HCT116 (cell line): ENCODE data around the gene PLCG2. TPM values are rescaled to one million over a fixed set of nuclear protein-coding genes. Genes with fewer than 3 reads are reported as not detected.

Experiments used
- ATAC-seq: fragments of 200-7000 bp; cut with Tn5 transposase; 2 replicates; pipeline ENCODE4 v1.9.1; 2020; ENCODE audit warnings: mild to moderate bottlenecking, moderate library complexity
- BruUV-seq: library from RNA; stranded (reverse); fragments of 400-500 nt; replicated peaks from 2 replicates; lab custom pipeline; 2021; lab: Mats Ljungman, UMichigan
- CTCF ChIA-PET: fragments of 300-600 bp; sonication (Branson Sonifier 250); formaldehyde crosslinking; loops from one replicate; lab custom pipeline; 2021; ENCODE audit warnings: antibody characterized with exemption; lab: Charles Lee
- POLR2A ChIA-PET: fragments of 300-600, 350-600 bp; sonication (Branson Sonifier 250); formaldehyde crosslinking; loops from one replicate; lab custom pipeline; 2021; ENCODE audit warnings: antibody characterized with exemption; lab: Charles Lee
- RAD21 ChIA-PET, 2 experiments: fragments of 300-600 bp; sonication (Branson Sonifier 250); formaldehyde crosslinking; loops; one replicate each; lab custom pipeline; 2023; ENCODE audit warnings: low total read pairs in 2 of 2; ENCODE audit not compliant: uncharacterized antibody in 2 of 2, unreplicated experiment in 2 of 2, low non-redundant PET in 1 of 2; lab: Charles Lee
- DNase-seq: peaks from one replicate; pipeline ENCODE4 v3.0.0-alpha.2; 2010; ENCODE audit warnings: low read depth, low spot score
- H2AFZ ChIP-seq: fragments of 200-600 bp; shearing (Covaris generic), sonication (generic); 2 replicates; pipeline ENCODE4 v1.6.1; 2017; ENCODE audit warnings: low read depth, mixed run types, mixed read lengths, antibody characterized with exemption, low read length; ENCODE audit not compliant: poor library complexity, severe bottlenecking
- H3K27ac ChIP-seq: 2 replicates; pipeline ENCODE4 v1.5.1; 2012; ENCODE audit warnings: low read depth, low read length
- H3K27me3 ChIP-seq: fragments of 200-600 bp; sonication (generic); 2 replicates; pipeline ENCODE4 v1.6.1; 2016; ENCODE audit warnings: mixed run types, low read length, mixed read lengths; ENCODE audit not compliant: insufficient read depth
- H3K36me3 ChIP-seq, 2 experiments: fragments of 200-500 bp in 1 of 2; fragments of 200-600 bp in 1 of 2; sonication (Bioruptor generic) in 1 of 2; sonication (generic) in 1 of 2; 2 replicates each; pipeline versions ENCODE4 v1.5.1 to v1.6.1; 2014 to 2016; ENCODE audit warnings: low read length in 2 of 2, inconsistent platforms in 1 of 2, mixed read lengths in 1 of 2, mixed run types in 1 of 2; ENCODE audit not compliant: insufficient read depth in 2 of 2, control insufficient read depth in 1 of 2
- H3K4me1 ChIP-seq, 2 experiments: fragments of 200-600 bp in 1 of 2; sonication (generic) in 1 of 2; 2 replicates each; pipeline versions ENCODE4 v1.5.1 to v1.6.1; 2012 to 2017; ENCODE audit warnings: low read length in 2 of 2, inconsistent platforms in 1 of 2, mild to moderate bottlenecking in 1 of 2, mixed read lengths in 1 of 2, mixed run types in 1 of 2, moderate library complexity in 1 of 2; ENCODE audit not compliant: insufficient read depth in 2 of 2, control insufficient read depth in 1 of 2
- H3K4me2 ChIP-seq: fragments of 200-600 bp; sonication (generic); 2 replicates; pipeline ENCODE4 v1.6.1; 2017; ENCODE audit warnings: mixed run types, low read length, mixed read lengths
- H3K4me3 ChIP-seq, 2 experiments: fragments of 200-600 bp in 1 of 2; sonication (generic) in 1 of 2; replicated peaks in 1 of 2; 2 replicates each; pipeline ENCODE4 v1.5.1; 2011 to 2016; ENCODE audit warnings: low read length in 2 of 2, control low read depth in 1 of 2, low read depth in 1 of 2, mild to moderate bottlenecking in 1 of 2, mixed read lengths in 1 of 2, mixed run types in 1 of 2
- H3K79me2 ChIP-seq: fragments of 200-600 bp; sonication (generic); 2 replicates; pipeline ENCODE4 v1.6.1; 2017; ENCODE audit warnings: mild to moderate bottlenecking, mixed run types, low read length, moderate library complexity, mixed read lengths; ENCODE audit not compliant: insufficient read depth
- H3K9ac ChIP-seq: fragments of 200-600 bp; sonication (generic); 2 replicates; pipeline ENCODE4 v1.6.1; 2016; ENCODE audit warnings: low read length, mixed read lengths
- H3K9me2 ChIP-seq: fragments of 200-600 bp; sonication (generic), shearing (Covaris generic); 2 replicates; pipeline ENCODE4 v1.6.1; 2017; ENCODE audit warnings: mixed run types, mild to moderate bottlenecking, moderate library complexity; ENCODE audit not compliant: insufficient read depth
- H3K9me3 ChIP-seq, 2 experiments: fragments of 200-500 bp in 1 of 2; fragments of 200-600 bp in 1 of 2; sonication (Bioruptor generic) in 1 of 2; sonication (generic) in 1 of 2; 2 replicates each; pipeline ENCODE4 v1.6.1; 2014 to 2017; ENCODE audit warnings: low read length in 2 of 2, mixed read lengths in 2 of 2, inconsistent platforms in 1 of 2, low read depth in 1 of 2, mild to moderate bottlenecking in 1 of 2, mixed run types in 1 of 2, moderate library complexity in 1 of 2; ENCODE audit not compliant: control insufficient read depth in 1 of 2, insufficient read depth in 1 of 2
- H4K20me1 ChIP-seq: fragments of 200-600 bp; sonication (generic), shearing (Covaris generic); 2 replicates; pipeline ENCODE4 v1.6.1; 2017; ENCODE audit warnings: mixed run types, mild to moderate bottlenecking, moderate library complexity; ENCODE audit not compliant: insufficient read depth
- CBX3 ChIP-seq: IDR thresholded peaks from 2 replicates; pipeline ENCODE4 v1.6.1; 2012; ENCODE audit warnings: low read depth
- CEBPB ChIP-seq: IDR thresholded peaks from 2 replicates; pipeline ENCODE4 v1.6.1; 2012; ENCODE audit warnings: low read depth
- EGR1 ChIP-seq: IDR thresholded peaks from 2 replicates; pipeline ENCODE4 v1.6.1; 2012; ENCODE audit warnings: low read depth
- JUND ChIP-seq: IDR thresholded peaks from 2 replicates; pipeline ENCODE4 v1.6.1; 2012
- POLR2AphosphoS5 ChIP-seq: IDR thresholded peaks from 2 replicates; pipeline ENCODE4 v1.6.1; 2011; ENCODE audit warnings: mild to moderate bottlenecking, low read depth, low read length, moderate library complexity
- SP1 ChIP-seq: IDR thresholded peaks from 2 replicates; pipeline ENCODE4 v1.6.1; 2012; ENCODE audit warnings: low read depth
- ZFX ChIP-seq: fragments of 450-650 bp; IDR thresholded peaks from 2 replicates; pipeline ENCODE4 v1.6.1; 2017
- intact Hi-C: fragments of 100-400 bp; cut with micrococcal nuclease; formaldehyde crosslinking; loops from 2 replicates; pipeline ENCODE4 v1.10.0; 2022
- total RNA-seq: library from RNA; stranded (reverse); gene quantifications from one replicate; pipeline ENCODE4 v1.2.1, GENCODE V29; 2021; ENCODE audit not compliant: unreplicated experiment
- TF ChIP-seq, protein P1 (sequence below): IDR thresholded peaks from 2 replicates; pipeline ENCODE4 v1.6.1; 2012
- TF ChIP-seq, protein P2 (sequence below), 3 experiments: fragments of 200-600 bp in 1 of 3; sonication (generic) in 1 of 3; IDR thresholded peaks in 2 of 3; conservative IDR thresholded peaks in 1 of 3; 2 replicates each; pipeline ENCODE4 v1.5.1; 2012 to 2017; ENCODE audit warnings: low read depth in 2 of 3, low read length in 2 of 3, antibody characterized with exemption in 1 of 3, borderline replicate concordance in 1 of 3, control low read depth in 1 of 3, mild to moderate bottlenecking in 1 of 3, mixed read lengths in 1 of 3, mixed run types in 1 of 3, moderate library complexity in 1 of 3; ENCODE audit not compliant: insufficient read depth in 1 of 3

The PLCG2 gene
- total RNA-seq, 1 experiment from 2014 or later = 31.2 TPM

DNA sequence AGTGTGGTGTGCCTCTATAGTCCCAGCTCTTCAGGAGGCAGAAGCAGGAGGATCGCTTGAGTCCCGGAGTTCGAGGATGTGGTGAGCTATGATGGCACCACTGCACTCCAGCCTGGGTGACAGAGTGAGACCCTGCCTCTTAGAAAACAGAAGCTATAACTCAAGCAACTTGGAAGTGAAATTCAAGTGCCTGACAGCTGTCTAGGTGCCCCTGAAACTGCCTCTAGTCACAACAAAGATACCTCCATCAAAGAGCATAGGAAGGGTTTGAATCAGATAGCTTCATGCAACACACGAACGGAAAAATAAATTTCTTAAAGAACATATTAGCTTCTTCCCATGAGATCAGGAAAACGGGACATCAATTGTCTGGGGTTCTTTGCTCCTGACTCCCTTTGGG lies 860 bp upstream of the PLCG2 start:
- RAD21 ChIA-PET = no interaction called here
- CTCF ChIA-PET = interaction anchor here (1.6 kb wide), 1 partner anchor 95 kb away, joined by 5 read pairs; no protein-coding TSS in a partner anchor
- Histone ChIP-seq H4K20me1 (no peaks in the 10 kb centered on the region), H3K36me3 (no peaks in the 10 kb centered on the region), H3K4me2 (peak overlapping the region; percentile 99), H2AFZ (peak overlapping the region; percentile 97), H3K9me3 (no peaks in the 10 kb centered on the region), H3K27me3 (no peaks in the 10 kb centered on the region), H3K27ac (no peak overlapping the region), H3K4me1 (peaks cover 0 to 17% of the 10 kb centered on the region in 2 experiments; a peak in 3 of 4 replicates), H3K79me2 (no peaks in the 10 kb centered on the region; the same call in 1 of the 2 replicates), H3K4me3 (peak overlapping the region in 1 of 2 experiments; percentile 93; a peak in 2 of 4 replicates), H3K9me2 (no peaks in the 10 kb centered on the region), H3K9ac (no peak overlapping the region)
- no TSS peak for BruUV-seq
- no peak for TF ChIP-seq POLR2AphosphoS5
- TF ChIP-seq JUND = no peak
- no peak for TF ChIP-seq CEBPB
- no peak for TF ChIP-seq CBX3
- TF ChIP-seq, protein P1, sequence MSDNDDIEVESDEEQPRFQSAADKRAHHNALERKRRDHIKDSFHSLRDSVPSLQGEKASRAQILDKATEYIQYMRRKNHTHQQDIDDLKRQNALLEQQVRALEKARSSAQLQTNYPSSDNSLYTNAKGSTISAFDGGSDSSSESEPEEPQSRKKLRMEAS = no peak
- no peak for TF ChIP-seq EGR1
- no peak for TF ChIP-seq SP1
- TF ChIP-seq, protein P2, sequence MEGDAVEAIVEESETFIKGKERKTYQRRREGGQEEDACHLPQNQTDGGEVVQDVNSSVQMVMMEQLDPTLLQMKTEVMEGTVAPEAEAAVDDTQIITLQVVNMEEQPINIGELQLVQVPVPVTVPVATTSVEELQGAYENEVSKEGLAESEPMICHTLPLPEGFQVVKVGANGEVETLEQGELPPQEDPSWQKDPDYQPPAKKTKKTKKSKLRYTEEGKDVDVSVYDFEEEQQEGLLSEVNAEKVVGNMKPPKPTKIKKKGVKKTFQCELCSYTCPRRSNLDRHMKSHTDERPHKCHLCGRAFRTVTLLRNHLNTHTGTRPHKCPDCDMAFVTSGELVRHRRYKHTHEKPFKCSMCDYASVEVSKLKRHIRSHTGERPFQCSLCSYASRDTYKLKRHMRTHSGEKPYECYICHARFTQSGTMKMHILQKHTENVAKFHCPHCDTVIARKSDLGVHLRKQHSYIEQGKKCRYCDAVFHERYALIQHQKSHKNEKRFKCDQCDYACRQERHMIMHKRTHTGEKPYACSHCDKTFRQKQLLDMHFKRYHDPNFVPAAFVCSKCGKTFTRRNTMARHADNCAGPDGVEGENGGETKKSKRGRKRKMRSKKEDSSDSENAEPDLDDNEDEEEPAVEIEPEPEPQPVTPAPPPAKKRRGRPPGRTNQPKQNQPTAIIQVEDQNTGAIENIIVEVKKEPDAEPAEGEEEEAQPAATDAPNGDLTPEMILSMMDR (IDR thresholded peaks at IDR 0.05 in 2 of 3, conservative IDR thresholded peaks at IDR 0.05 in 1 of 3; ENCODE audit: borderline replicate concordance in 1 of 3, insufficient read depth in 1 of 3, low read depth in 2 of 3, low read length in 2 of 3) = no peak
- no peak for TF ChIP-seq ZFX
- ATAC-seq (no peak), DNase-seq (no peak)
- POLR2A ChIA-PET = no interaction called here
- intact Hi-C loops = loop anchor here (5.0 kb wide), 1 partner anchor 94 kb away; no protein-coding TSS in a partner anchor
